Activated CD8-positive, alpha-beta memory T cell treated with anti-CD3 and anti-CD28 coated beads, Interleukin-2, amount 50 U/mL, for 48 hours (primary cell): Measurements from ENCODE around the gene RADIL.
"Not testable (repeated sequence)": the region's sequence is repeated elsewhere in the genome, so short reads cannot be mapped to it uniquely, and the experiment has no call there.

Source experiments
- DNase-seq: peaks from one replicate; pipeline ENCODE4 v3.0.0-alpha.2; 2020

Gene RADIL

DNA sequence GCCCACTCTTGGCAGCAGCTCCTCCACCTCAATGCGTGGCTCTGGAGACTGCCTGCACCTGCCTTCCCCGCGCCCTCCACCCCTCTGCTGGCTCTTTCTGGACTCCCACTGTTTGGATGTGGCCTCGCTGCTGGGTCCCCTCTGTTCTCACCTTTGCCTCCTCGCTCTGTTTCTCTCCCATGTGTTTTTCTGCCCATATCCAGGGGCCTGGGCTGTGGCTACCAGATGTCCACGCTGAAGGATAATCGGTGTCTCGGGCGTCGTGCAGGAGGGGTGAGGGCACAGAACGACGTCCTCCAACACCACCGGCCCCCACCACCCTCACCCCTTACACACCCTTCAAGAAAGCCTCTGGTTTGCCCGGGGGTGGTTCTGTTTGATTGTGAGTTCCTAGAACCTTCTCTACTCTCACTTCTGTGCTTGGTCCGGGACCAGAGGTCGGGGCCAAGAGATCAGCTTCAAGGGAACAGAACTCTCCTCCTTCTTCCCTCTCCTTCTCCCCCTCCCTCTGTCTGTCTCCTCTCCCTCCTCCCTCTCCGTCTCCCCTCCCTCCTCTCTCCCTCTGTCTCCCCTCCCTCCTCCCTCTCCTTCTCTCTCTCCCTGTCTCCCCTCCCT lies 76.4 kb downstream of the RADIL start:
- DNase-seq, result no peak

DNA sequence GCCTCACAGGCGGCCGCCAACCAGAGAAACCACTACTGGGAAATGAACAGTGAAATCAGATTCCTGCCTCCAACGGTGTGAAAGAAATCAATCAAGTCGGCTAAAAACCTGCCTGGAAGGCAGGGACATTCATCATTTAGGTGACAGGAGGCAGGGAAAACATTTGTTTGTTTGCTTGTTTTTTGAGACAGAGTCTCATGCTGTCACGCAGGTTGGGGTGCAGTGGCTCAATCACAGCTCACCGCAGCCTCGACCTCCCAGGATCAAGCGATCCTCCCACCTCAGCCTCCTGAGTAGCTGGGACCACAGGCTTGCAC lies 77.6 kb downstream of the RADIL start:
- no peak for DNase-seq

DNA sequence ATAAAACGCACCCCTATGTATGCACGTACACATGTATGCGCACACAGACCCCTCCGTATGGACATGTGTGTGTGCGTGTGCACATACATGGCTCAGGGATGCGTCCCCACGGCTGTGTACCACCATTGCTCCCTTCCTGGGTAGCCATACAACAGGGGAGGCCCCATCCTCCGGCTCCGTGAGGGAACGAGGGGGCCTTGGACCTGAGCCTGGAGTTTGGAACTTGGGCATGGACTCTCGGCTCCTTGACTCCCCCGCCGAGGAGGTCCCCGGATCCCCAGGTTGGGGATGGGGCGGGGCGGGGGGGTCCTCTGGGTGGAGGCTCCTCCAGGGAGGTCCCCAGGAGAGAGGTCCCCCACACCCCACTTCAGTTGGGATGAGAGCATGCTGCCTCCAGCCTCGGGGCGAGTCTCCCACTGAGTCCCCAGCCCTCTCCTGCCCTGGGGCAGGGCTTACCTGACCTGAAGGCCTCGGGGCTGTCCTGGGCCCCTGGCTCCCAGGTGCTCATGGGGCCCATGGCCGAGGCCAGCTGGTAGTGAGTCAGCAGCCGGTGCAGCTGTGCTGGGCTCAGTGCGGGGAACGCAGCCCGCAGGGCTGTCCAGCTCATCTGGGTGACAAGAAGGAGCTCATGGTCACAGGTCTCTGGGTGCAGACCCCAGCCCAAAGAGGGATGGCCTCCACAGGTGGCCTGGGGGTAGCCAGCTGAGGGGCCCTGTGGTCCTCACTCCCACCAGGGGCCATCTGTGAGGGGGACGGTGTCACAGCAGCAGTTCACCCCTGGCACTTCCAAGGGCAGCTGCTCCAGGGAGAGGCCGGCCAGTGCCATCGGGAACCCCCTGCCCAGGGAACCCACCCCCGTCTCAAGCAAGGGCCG lies 78.2 kb downstream of the RADIL start:
- DNase-seq, result no peak

DNA sequence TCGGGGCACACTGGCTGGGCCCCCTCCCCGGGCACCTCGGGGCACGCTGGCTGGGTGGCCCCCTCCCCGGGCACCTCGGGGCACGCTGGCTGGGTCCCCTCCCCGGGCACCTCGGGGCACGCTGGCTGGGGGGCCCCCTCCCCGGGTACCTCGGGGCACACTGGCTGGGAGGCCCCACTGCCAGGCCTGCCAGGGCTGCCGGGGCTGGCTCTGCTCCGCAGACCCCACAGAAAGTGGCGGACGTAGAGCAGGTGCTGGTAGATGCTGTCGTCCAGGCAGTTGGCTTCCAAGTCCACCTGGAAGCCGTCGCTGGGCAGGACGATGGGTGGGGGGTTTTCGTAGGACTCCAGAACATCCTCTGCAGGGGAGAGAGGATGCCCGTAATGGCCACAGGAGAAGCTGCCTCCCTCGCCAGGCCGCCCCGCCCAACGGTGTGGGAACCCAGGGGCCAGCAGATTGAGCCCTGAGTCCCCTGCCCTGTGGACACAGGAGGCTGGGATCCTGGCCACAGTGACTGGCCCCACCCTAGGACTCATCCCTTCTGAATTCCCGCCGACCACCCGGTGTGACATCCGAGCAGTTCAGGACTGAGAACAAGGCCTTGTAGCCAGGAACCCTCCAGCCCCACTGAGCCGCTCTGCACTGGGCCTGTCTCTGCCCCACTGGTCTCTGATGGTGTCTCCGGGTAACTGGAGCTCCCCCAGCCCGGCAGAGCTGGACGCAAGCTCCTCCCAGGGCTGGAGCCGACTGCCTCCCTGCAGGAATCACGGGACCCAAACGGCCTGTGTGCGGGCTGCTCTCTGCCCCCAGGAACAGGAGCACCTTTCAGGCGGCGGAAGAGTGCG lies 79.9 kb downstream of the RADIL start:
- no peak for DNase-seq

DNA sequence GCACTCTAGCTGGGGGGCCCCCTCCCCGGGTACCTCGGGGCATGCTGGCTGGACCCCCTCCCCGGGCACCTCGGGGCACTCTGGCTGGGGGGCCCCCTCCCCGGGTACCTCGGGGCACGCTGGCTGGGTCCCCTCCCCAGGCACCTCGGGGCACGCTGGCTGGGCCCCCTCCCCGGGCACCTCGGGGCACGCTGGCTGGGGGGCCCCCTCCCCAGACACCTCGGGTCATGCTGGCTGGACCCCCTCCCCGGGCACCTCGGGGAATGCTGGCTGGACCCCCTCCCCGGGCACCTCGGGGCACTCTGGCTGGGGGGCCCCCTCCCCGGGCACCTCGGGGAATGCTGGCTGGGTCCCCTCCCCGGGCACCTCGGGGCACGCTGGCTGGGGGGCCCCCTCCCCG lies 80.9 kb downstream of the RADIL start:
- not testable (repeated sequence) for DNase-seq

DNA sequence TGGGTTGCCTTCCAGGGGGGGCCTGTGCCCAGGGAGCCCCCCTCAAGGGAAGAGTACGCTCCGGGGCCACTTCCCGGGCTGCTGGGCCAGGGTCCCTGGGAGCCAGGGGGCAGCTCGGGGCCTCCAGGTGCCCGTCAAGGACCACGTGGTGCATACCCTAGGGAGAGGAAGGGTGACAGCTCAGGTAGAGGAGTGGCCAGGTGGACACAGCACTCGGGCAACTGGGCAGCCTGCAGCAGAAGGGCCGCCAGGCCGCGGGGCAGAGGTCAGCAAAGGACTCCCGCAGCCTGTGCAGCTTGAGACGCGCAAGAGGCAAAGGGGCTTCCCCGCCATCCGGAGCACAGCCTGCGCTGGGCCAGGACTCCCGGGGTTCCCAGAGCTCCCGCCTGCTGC lies 81.7 kb downstream of the RADIL start:
- DNase-seq, result no peak

DNA sequence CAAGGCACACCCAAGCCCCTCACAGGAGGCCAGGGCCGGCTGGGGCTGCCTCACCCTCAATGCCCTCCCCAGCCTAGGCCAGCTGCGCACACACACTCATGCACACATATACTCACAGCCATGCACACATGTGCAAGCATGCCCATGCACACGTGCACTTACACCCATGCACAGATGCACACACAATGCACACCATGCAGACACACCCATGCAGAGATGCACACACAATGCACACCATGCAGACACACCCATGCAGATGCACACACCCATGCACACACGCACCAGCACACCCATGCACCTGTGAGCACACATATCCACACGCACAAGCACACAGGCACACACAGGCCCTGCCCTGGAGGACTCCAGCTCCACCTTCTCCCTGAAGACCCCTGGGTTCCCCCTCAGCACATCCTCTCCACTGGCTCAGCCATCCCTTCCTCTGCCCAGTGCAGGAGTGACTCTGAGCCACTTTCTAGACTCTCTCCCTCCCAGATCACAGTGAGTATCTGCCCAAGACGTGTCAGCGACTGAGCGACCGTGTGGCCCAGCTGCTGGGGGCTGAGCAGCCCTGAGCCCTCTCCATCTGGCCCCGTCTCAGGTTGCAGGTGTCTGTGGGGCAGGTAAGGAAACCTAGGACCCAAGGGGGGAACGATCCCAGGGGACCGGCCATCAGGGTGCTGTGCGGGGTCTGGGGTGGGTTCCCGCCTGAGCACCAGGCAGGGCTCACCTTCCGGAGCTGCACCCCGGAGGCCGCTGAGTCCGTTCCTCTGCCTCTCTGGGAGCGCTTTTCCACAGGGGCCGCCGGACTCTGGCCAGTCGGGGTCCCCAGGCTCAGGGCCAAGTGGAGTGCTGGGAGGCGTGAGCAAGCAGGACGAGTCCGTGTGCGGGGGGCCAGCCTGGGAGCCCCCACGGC lies 82.3 kb downstream of the RADIL start:
- no peak for DNase-seq

DNA sequence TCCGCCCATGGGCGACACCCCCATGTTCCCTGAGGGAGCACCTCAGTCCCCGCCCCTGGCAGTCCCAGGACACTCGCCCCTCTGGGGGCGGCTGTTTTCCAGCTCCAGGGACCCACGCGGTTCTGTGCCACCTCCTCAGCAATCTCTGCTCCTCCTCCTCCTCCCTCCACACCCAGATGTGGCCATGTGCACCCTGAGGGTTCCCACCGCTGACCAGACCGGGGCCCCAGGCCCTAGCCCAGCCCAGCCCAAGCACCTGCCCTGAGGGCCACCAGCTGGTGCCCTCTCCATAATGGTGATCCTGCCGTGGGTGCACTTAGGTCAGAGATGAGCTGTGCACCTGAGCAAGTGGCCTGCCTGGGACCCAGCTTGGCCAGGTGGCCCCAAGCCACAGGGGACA lies 83.0 kb downstream of the RADIL start:
- no peak for DNase-seq

DNA sequence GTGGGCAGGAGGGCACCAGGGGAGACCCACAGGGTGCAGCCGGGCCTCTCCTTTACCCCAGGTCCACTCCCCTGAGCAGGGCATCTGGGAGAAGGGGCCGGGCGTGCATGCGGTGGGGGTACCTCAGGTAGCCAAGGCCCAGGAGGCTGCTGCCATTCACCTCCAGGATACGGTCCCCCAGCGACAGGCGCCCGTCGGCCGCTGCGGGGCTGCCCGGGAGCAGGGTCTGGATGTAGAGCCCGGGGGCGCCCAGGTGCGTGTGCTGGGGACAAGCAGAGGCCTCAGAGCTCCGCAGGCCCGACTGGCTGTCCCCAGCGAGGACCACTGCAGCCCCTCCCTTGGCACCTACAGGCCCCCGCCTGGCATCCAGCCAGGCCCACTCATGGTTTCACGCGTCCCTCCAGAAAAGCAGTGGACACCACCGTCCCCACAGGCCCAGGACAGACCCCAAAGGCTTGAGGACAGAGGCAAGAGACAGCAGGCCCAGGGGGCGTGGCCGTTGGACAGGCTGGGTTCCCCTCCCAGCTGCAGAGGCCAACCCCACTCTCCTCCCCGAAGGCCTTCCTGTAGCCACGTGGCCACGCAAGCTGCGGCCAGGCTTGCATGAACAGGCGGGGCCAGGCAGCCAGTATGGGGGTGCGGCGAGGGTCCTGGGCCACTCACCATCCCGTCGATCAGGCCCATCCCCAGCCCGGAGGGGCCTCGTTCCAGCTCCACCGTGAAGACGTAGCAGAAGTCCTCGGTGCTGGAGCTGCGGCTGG lies 83.8 kb downstream of the RADIL start:
- DNase-seq, result no peak

DNA sequence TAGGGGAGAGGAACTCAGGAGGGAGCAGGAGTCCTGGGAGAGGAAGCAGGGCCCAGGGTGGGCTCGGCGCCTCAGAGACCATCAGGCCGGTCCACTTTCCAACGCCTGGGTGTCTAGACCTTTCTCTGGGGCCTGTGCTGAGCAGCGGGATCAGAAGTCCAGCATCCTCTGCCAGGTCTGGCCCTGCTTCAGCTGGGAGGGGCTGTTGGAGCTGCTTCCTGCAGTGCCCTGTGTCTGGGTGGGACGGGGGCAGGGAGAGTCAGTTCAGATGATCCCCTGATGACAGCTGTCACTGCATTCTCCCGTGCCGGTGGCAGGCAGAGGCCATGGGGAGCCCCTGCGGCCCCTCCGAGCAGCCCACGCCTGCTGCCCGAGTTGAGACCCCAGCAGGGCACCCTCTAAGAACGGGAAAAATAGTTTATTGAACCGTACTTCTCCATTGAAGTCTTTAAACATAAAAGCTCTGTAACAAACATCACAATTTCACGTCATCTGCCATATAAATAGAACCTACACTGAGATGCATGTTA lies 84.7 kb downstream of the RADIL start:
- no peak for DNase-seq

DNA sequence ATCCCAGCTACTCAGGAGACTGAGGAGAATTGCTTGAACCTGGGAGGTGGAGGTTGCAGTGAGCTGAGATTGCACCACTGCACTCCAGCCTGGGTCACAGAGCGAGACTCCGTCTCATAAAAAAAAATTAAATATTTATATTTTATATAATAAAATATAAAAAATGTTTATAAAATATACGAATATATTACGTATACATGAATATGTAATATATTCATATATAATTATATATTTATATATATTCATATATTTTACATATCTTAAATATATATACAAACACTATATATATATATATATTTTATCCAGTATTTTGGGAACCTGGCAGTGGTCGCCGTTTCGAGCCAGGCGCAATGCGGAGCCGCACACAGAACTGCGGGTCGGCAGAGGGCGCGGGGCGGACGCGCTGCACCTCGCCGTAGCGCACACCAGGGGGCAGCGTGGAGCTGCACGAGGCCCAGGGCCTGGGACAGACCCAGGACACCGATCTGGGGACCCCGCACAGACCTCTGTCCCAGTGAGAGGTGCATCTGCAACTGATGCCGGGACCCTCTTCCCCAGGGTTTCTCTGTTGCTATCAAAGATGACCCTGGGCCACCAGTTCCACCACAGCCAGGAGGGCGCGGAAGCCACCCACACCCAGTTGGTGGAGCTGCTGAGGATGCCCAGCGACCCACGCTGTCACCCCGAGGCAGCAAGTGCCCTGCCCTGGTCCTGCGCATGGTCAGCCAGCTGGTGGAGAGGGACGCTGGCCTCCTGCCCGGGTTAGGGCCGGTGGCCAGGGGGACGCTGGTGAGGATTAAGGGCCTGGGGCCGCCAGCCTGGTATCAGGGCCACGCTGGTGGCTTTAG lies 85.4 kb downstream of the RADIL start:
- DNase-seq, result peak; percentile 91

DNA sequence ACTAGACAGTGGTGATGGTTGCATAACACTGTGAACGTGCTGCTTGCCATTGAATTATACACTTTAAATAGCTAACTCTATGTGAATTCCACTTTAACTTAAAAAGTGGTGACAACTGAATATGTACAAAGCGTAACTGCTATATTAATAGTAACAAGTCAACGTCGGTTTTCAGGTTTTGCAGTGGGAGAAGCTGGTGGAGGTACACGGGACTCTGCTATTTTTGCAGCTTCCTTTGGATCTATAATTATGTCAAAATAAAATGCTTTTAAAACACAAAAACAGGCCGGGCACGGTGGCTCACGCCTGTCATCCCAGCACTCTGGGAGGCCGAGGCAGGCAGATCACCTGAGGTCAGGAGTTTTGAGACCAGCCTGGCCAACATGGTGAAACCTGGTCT lies 87.1 kb downstream of the RADIL start:
- no peak for DNase-seq

DNA sequence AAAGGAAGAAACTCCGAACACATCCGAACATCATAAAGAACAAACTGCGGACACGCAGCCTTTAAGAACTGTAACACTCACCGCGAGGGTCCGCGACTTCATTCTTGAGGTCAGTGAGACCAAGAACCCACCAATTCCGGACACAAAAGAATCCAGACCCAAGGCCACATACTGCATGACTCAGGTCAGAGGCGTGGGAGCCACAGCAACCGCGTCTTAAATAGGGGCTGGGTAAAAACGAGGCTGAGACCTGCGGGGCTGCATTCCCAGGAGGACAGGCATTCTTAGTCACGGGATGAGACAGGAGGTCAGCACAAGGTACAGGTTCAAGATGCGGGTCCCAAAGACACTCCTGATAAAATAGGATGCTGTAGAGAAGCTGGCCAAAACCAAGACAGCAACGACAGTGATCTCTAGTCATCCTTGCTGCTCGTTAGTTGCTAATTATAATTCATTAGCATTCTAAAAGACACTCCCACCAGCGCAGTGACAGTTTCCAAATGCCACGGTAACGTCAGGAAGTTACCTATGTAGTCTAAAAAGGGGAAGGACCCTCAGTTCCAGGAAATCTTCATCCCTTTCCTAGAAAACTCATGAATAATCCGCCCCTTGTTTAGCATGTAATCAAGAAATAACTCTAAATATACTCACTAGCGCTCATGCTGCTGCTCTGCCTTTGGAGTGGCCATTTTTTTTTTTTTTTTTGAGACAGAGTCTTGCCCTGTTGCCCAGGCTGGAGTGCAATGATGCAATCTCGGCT lies 88.7 kb downstream of the RADIL start:
- DNase-seq, result no peak

DNA sequence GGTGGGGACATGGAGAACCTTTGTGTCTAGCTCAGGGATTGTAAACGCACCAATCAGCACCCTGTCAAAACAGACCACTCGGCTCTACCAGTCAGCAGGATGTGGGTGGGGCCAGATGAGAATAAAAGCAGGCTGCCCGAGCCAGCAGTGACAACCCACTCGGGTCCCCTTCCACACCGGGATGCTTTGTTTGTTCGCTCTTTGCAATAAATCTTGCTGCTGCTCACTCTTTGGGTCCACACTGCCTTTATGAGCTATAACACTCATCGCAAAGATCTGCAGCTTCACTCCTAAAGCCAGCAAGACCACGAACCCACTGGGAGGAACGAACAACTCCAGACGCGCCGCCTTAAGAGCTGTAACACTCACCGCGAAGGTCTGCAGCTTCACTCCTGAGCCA lies 89.3 kb downstream of the RADIL start:
- DNase-seq, result not testable (repeated sequence)

DNA sequence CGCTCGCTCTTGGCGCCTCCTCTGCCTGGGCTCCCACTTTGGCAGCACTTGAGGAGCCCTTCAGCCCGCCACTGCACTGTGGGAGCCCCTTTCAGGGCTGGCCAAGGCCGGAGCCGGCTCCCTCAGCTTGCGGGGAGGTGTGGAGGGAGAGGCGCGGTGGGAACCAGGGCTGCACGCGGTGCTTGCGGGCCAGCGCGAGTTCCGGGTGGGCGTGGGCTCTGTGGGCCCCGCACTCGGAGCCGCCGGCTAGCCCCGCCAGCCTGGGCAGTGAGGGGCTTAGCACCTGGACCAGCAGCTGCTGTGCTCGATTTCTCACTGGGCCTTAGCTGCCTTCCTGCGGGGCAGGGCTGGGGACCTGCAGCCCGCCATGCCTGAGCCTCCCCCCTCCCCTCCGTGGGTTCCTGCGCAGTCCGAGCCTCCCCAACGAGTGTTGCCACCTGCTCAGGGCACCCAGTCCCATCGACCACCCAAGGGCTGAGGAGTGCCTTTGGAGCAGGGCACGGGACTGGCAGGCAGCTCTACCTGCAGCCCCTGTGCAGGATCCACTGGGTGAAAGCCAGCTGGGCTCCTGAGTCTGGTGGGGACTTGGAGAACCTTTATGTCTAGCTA lies 90.0 kb downstream of the RADIL start:
- DNase-seq, result not testable (repeated sequence)

DNA sequence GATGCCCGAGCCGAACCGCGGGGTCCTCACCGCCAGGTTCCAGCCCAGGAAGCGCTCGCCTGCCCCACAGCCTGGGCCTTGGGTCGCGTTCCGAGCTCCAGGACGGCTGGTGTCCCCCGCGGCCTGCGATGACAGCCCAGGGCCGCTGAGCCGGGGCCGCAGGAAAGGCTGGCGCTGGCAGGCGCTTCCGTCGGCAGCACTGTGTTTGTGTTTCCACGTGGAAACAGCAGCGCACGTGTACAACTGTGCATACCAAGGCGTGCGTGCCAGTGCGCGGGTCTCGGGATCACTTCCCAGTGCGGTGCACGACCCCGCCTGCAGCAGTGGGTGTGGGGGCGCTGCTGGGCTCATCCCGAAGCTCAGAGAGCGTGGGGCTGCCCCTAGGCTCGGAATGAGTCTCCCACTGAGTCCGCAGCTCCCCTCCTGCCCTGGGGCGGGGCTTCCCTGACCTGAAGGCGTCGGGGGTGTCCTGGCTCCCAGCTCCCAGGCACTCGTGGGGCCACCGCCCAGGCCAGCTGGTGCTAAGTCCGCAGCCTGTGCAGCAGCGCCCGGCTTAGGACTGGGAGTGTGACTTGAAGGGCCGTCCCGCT lies 90.9 kb downstream of the RADIL start:
- DNase-seq, result peak; percentile 65

DNA sequence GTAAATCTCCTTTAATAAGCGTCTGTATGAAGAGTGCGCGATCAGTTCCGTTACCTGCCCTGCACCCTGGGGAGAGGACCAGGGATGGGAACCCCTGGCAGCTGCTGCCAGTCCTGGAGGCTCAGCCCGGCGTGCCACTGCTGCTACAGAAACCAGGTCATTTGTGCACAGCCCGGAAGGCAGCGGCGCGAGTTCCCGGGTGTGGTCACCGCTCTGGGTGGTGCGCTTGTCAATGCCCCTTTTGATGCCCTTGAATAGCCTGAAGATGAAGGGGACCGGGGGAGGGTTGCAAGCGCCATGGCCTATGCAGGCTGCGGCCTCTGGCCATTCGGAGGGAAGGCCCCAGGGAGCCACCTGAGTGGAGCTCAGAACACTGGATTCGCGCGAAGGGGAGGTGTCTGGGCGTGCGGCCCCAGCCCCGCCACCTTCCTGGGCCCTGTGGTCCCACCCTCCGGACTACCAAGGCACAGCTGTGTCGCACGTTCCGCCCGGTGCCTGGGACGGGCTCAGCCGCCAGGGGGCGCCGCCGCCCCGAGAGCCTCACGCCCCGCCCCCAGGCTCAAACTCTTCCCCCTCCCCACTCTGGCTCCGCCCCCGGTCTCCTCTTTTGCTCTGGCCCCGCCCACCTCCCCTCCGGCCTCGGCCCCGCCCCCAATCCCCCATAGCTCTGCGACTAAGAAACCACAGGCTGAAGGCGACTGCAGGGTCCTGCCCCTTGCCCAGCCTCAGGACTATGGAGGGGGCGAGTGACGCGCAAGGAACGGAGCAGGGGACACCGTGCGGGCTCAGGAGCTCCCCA lies 91.6 kb downstream of the RADIL start:
- peak; percentile 93 for DNase-seq

DNA sequence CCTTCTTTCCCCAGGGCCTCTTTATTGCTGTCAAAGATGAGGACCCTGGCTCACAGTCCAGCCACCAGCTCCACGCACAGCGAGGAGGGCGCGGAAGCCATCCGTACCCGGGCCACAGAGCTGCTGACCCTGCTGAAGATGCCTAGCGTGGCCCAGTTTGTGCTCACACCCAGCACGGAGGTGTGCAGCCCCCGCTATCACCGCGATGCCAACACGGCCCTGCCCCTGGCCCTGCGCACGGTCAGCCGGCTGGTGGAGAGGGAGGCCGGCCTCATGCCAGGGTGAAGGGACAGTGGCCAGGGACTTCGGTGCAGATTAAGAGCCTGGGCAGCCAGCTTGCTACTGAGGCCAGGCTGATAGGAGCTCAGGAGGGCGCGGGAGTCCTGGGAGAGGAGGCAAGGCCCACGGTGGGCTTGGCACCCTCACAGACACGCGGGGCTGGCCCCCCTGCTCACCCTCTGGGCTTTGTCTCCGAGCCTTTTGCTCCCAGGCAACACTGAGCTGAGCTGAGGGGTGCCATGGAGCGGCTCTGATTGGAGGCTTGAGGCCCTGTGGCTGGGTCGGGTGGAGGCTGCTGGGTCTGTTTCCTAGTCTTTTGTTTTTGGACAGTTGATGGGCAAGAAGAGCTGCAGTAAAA lies 92.3 kb downstream of the RADIL start:
- DNase-seq, result no peak
